ENCODE data around the gene ADM.

The ADM gene

GRCh38 chr11:10309163-10310093 is 4.6 kb downstream of the ADM start:
- no peak for DNase-seq (ENCODE audit: low read depth in 3 of 3)

GRCh38 chr11:10310301-10310841 is 5.5 kb downstream of the ADM start:
- no peak for DNase-seq (ENCODE audit: low read depth in 3 of 3)

GRCh38 chr11:10311802-10312201 is 6.9 kb downstream of the ADM start:
- no peak for DNase-seq (ENCODE audit: low read depth in 3 of 3)

GRCh38 chr11:10314199-10315072 is 9.6 kb downstream of the ADM start:
- DNase-seq (ENCODE audit: low read depth in 3 of 3), result no peak

- no peak for DNase-seq (ENCODE audit: low read depth in 3 of 3)
Observed at GRCh38 chr11:10315083-10315482, 10.2 kb downstream of the ADM start.

GRCh38 chr11:10317151-10317755 is 12.4 kb downstream of the ADM start:
- DNase-seq (ENCODE audit: low read depth in 3 of 3), result no peak

- DNase-seq (ENCODE audit: low read depth in 3 of 3), result no peak
Observed at GRCh38 chr11:10317776-10318526, 13.1 kb downstream of the ADM start.

GRCh38 chr11:10318527-10318802 is 13.6 kb downstream of the ADM start:
- DNase-seq (ENCODE audit: low read depth in 3 of 3), result no peak

GRCh38 chr11:10319702-10320558 is 15.1 kb downstream of the ADM start:
- DNase-seq (ENCODE audit: low read depth in 3 of 3), result no peak

- no peak for DNase-seq (ENCODE audit: low read depth in 3 of 3)
Observed at GRCh38 chr11:10320736-10321465, 16.0 kb downstream of the ADM start.

- no peak for DNase-seq (ENCODE audit: low read depth in 3 of 3)
Observed at GRCh38 chr11:10322401-10322800, 17.5 kb downstream of the ADM start.

GRCh38 chr11:10322830-10323792 is 18.2 kb downstream of the ADM start:
- no peak for DNase-seq (ENCODE audit: low read depth in 3 of 3)

- no peak for DNase-seq (ENCODE audit: low read depth in 3 of 3)
Observed at GRCh38 chr11:10323793-10324170, 18.9 kb downstream of the ADM start.

- DNase-seq (ENCODE audit: low read depth in 3 of 3), result no peak
Observed at GRCh38 chr11:10324474-10324873, 19.6 kb downstream of the ADM start.

- no peak for DNase-seq (ENCODE audit: low read depth in 3 of 3)
Observed at GRCh38 chr11:10325277-10326011, 20.6 kb downstream of the ADM start.

GRCh38 chr11:10326012-10326964 is 21.4 kb downstream of the ADM start:
- DNase-seq (ENCODE audit: low read depth in 3 of 3), result no peak

- no peak for DNase-seq (ENCODE audit: low read depth in 3 of 3)
Observed at GRCh38 chr11:10327254-10327653, 22.4 kb downstream of the ADM start.

All from stimulated activated CD4-positive, alpha-beta T cell treated with anti-CD3 and anti-CD28 coated beads, TNF-alpha, amount 100 ng/mL, for 48 hours (primary cell).